NCI-H446 (cell line): ENCODE results near the gene MOXD1.

Source experiments
- DNase-seq, 2 experiments: peaks; one replicate each; lab custom pipeline; 2025; lab: John Stamatoyannopoulos, UW

The MOXD1 gene

DNA sequence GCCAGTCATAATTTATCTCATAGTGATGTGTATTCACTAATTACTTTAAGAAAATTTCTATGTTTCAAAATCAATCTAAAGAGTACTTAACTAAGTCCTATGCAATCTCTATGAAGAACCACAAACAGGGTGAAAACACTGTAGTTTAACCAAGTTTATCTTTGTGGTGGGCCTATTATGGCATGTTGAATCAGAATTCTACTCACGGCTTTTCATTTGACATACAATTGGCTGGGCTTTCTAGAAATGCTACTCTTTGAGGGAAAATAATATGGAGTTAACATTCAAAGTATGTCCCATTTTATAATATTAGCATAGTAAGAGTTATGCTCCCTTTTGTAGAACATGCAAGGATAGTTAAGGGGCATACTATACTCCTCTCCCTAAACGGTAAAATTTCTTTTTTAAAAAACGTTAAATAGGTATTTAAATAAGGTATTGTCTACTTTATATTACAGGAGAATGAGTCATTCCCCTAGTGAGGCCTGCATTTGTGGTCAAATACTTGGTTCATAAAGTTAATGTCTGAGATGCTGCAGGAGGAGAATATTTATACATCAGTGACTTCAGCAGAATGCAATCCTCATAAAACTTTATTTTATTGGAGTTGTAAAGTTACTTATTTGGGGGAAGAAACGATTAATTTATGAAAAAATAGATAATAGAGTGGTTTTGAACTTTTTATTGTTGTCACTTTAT, 1.8 kb downstream of the MOXD1 start:
- no peak for DNase-seq

DNA sequence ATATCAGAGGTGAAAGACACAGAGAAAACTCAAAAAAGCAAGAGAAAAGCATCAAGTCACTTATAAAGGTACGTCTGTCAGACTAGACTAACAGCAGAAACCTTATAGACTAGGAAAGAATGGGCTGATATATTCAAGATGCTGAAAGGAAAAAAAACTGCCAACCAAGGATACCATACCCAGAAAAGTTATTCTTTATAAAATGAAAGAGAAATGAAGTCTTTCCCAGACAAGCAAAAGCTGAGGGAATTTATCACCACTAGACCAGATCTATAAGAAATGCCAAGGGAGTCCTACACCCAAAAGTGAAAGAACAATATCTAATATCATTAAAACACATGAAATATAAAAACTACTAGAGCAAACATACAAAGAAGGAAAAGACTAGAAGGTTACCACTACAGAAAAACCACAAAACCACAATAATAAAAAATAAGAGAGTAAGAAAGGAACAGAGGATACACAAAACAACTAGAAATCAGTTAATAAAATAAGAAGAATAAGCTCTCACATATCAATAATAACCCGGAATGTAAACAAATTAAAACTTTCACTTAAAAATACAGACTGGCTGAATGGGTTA, 6.2 kb downstream of the MOXD1 start:
- DNase-seq = no peak

DNA sequence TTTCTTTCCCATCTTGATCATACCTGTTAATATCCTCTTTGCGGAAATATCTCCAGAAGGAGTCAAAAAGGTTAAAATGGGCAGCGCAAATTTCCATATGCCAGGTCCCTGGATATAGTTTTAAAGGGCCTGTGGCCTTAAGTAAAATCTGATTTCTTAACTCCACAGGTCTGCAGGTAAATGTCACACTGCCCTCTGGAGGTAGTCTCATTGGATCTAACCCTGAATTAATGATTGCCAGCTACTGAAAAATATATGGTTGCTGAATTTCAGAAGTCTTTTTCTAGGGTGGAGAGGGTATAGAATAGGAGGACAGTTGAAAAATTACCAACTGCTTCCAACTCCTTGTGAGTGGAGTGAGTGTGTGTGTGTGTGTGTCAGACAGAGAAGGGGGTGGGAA, 8.5 kb downstream of the MOXD1 start:
- DNase-seq = no peak

DNA sequence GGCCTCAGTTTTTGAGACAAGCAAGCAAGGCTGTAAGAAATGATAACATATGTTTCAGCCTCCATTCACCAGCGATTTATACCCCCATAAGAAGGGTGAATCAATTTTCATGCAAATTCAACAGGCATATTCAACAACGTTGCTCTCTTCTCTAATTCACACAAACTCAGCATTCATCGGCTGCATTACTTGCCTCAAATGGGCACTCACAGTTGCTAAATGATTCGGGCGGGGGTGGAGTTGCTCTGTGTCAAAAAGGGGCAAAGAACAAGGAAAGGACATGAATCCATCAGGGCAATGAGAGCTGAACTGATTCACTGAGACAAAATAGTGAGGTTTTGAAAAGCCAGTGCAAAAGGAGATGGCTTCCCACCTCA, 9.0 kb downstream of the MOXD1 start:
- no peak for DNase-seq

DNA sequence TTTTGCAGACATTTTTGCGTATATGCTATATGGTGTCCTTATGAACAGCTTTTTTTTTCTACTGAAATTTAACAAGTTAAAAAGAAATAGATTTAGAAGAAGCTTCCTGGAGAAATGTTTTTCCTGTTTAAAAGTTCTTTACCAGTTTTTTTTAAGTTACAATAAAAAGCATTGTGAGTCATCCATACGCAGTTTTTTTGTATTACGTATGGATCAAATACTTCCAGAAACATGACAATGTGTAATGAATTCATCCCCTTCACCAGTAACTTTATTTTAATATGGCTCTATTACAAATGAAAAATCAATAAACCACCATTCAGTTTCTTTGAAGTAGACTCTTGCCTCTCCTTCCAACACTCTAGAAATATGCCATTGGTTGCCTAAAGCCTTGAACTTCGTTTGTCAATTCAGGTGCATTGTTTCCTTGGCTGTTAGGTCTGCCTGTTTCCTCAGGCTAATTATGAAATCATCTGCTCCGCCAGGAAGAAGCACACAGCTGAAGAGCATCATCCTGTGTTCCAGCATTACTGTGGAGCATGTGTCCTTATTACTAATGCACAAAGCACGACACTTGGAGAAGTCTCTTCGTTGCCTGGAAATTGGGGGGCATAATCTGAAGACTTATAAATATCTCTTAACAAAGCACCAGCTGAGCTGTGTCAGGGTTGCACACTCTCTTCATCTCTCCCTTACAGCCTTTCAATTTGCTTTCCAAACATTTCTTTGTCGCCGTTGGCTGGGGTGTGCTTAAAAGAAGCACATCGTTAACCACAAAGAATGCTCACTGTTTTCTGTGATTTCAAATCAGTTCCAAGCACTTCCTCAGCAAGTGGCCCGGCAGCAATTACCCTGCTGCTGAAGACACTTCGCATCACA, 9.6 kb downstream of the MOXD1 start:
- no peak for DNase-seq

DNA sequence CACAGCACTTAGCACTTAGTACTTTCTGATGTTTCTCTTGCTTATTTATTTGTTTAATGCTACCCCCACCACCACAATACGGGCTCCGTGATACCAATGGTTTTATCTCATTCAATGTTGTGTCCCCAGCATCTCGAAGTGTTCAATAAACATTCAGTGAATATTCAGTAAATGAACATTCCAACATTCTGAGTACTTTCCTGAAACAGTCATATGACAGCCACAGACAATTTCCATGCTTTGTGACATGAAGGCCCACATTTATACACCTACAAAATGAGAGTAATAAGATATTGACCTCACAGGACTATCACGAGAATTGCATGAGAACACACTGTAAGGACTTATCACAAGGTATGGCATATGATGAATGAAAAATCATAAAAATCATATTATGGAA, 10.8 kb downstream of the MOXD1 start:
- DNase-seq = no peak

DNA sequence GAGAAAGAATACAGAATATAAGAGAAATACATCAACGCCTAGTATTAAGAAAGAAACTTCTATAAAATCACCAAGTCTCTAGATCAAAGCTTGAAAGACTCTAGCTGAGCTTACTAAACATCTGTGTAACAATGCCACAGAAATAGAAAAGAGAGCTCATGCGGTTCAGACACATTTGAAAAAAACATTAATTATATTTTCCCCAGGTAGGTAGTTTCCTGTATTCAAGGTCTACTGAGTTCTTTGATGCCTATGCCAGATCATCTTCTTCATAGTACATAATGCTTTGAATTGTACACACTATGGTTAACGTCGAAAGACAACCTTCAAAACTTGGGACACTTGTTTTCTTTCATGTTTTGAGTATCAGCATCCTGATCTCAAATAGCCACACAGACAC, 11.3 kb downstream of the MOXD1 start:
- no peak for DNase-seq

DNA sequence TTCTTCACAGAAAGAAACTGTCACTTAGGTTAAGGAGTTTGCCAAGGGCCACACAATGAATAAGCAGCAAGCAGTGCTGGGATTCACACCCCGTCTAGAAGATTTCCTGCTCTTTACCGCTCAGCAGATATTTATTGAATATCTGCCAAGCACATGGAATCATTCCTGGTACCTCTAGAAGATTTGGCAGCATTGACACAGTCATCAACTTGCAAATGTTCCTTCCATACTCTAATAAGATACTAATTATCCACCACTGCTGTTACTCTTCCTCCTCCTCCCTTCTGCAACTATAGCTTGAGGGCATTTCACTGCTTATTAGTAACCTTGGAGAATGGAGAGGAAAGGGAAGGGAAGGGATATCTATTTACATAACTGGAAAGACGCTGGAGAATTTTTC, 13.0 kb downstream of the MOXD1 start:
- peak; percentile 10 to 25 for DNase-seq

DNA sequence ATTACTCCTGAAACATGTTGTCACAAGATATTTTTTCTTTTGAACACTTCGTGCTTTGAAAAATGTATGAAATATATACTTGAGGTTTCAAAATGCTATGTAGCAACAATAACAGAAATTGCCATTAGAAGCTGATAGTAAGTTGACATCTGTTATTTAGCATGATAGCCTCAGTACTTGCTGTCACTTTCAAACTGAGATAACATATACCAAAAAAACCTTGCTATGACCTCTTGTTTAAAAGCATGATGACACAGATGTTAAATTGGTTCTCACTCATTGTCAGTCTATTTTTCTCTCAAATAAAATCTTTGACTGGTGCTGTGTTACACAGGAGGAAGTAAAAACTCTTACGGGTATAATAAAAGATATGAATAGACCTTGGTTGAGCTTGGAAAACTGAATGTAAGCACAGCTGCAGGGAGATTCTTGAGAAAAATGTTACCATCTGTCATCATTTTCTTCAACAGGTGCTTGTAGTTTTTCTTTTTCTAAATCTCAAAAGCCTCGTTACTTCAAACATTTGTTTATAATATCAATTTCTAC, 18.6 kb downstream of the MOXD1 start:
- DNase-seq = no peak

DNA sequence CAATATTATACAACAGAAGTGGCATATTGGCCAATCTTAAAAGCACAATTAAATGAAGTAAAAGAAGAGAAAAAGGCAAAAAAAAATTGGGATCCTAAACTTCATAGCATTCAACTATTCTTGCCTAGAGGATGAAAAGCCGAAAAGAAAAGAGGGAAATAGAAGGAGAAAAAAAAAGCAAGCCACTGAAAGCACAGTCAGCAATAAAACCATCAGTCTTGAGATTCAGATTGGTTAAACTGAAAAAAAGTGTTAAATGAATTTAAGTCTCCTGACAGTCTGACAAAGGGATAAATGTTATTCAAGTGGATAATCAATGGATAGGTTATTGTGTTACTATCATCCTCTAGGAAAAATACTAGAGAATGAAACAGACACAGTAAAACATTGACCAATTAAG, 19.9 kb downstream of the MOXD1 start:
- DNase-seq = no peak

DNA sequence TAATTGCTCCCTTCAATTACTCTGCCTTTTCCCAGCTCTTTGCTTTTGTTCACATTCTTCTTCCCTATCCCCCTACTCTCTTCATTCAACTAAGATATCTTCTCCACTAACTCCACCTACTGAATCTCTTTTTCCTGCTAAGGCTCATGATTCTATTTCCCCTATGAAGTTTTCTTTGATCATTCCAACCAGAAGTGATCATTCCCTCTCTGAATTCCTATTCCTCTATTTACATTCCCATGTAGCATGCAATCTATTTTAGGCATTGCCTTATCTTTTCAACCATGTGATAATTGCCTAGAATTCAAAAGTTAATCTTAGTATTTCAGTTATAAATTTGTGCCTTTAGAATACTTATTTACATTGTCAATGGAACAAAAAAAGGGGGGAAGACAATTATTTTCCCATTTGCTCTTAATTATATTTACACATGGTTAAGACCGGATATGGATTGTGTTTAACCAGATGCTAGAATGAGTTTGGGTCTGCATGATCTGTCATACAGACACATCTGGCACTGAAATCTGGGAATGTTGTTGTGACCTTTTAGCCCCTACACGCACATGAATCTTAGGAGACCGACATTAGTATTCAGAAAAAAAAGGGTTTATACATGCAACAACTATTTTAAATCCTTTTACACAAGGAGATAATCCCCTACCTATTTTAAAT, 20.8 kb downstream of the MOXD1 start:
- DNase-seq = no peak

DNA sequence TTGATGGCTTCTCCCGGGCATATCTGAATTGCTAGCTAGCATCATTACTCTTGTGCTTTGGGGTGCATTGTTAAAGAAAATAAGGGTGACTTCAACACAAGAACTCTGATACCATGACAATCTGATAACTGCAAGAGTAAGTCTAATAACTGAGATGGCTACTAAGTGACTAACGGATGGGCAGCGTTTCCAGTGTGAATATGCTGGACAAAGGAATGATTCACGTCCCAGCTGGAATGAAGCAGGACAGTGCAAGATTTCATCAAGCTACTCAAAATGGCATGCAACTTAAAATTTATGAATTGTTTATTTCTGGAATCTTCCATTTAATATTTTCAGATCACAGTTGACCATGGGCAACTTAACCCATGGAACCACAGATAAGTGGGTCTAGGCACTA, 31.7 kb downstream of the MOXD1 start:
- no peak for DNase-seq

DNA sequence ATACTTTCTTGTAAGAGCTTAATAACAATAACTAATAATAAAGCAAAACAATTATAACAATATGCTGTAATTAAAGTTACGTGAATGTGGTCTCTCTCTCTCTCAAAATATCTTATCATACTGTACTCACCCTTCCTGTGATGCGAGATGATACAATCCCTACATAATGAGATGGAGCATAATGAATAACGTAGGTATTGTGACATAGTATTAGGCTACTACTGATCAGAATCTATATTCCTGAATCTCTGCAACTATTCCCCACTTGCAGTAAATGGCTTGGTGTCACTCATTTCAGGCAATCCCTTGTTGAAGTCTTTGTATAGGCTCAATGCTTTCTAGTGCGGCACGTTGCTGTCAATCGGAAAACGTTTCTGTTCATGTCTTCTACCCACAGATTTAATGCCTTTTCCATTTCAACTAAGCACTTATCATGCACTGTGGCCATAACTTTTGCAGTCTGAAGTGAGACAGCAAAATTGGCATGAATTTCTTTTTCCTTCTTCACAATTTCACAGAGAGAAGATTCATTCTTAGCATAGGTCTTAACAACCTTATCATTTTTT, 32.3 kb downstream of the MOXD1 start:
- no peak for DNase-seq

DNA sequence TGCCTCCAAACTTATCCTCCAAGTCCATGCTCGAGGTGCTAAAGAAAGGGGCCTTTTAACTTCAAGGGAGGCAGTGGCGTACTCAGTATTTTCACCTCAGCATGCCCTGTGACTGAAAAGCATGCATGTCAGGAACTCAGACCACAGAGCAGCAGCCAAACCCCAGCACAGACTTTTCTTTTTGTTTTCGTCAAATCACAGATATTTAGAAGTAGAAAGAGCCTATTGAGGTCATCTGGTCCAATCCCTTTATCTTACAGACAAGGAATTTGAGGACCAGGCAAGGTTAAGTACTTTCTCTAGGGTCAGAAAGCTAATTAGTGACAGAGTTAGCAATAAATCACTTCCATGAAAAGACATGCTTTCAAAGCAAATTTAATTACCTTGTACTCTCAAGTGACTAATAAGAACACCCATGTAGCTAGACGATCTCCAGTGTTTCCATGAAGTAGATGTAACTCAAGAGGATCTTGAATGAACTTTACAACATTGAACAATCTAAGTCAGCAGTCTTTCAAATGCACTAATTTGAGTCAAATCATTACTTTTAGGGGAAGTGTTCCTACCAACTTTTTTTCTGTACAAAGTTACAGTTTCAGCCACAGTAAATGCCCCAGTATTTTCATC, 35.9 kb downstream of the MOXD1 start:
- DNase-seq = no peak

DNA sequence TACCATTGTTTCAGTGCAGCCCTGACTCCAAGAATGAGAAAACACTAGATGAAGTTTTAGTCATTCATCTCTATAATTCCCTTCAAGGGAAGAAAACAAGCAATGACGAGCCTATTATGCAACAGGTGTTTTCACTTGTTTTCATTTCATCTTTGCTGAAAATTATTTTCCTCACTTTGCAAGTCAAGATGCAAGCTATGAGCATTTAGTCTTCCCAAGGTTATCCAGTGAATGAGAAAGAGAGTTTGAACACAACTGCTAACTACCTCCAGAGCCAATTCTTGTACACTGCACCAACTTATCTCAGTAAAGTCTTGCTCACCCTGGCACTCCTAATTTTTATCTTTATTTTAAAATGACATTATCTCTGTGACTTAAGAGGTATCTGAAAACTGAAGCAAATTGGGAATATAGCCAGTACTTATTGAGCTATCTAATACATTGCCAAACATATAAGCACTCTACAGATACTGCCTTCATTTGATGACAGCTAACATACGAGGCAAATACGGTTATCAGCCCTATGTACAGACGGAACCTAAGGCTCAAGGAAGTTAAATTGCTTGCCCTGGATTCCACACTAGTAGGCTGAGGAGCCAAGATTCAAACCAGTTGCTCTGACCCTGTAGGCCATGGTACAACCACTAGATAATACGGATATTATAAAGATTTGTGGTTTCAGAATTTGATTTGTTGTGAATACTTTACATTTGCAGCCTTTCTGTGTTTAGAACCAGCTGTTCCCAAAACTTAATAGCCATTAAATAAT, 36.8 kb downstream of the MOXD1 start:
- no peak for DNase-seq

DNA sequence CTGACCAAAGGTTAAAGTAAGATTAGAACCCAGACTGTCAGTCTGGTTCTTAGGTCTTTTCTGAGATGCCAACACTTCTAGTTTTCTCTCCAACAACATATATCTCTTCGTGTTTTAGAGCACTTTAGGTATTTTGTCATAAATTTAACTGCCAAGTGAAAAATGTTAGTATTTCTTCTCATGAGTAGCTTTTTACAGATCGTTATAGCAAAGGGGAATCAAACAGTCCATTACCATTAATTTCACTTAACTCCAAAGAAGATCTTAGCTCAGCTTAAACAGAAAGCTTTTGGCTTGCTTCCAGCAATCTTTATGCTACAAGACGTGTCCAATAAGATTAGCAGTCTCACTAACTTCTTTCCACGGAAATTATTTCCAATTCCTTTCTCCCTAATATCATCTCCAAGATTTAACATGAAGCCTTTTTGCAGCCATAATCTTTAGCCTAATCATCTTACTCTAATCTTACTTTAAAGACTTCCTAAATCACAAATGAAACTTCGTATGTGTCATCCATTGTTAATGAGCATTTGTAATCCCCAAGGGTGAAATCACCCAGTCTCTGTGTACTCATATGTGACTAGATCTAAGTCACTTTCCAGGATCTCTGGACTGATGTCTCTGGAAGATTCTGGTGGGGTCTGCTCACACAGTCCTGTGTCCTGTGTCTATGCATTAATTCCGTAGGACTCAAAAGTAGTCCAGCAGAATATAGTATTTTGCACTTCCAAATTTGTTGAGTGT, 38.7 kb downstream of the MOXD1 start:
- DNase-seq = no peak

DNA sequence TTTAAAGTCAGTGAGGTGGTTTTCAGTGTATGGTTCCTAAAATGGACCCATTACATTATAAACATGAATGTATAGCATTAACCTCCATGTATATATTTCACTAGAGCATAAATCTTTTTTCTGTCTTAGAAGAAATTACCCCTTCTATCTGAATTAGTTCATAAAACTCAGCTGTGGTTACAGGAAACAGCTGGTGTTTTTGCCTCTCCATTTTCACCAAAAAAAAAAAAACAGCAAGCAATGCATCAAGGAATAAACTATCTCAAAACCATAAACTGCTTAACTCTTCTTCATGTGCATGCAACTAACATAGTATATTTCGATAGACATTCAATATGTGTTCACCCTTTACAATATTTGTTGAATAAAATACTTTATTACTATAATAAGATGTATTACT, 40.2 kb downstream of the MOXD1 start:
- DNase-seq = no peak

DNA sequence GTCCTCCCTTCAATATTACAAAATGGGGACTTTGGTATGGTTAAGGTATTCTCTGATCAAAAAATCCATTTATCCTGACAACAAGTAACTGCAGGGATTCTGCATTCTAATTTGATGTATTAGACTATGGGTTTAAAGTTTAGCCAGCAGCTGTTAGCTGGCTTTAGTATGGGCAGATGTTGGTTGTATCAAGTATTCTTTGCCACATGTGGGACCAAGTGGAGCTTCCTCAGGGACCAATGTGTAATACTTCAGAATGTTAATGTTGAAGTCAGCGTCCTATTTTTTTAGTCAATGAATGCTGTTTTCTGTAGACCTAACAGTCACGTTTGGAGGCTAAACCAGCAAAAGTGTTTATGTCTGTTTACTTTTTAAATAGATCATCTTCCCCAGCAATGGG, 41.4 kb downstream of the MOXD1 start:
- DNase-seq = no peak

DNA sequence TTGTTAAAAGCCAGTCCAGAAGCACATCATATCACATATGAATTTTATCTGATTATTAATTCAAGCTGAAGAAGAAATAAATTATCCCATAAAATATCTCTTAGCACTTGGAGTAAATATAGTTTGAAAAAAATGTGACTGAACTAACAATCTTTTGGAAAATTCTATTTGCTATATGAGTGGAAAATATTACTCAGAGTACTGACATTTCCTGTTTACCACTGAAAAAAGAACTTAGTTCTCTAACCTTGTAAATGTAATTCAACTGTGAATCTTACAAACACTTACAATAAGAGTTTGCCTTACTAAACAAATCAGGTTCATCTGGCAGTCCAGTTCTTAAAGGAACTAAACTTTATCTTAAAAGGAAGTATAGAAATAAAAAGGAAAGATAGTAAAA, 44.2 kb downstream of the MOXD1 start:
- DNase-seq = no peak

DNA sequence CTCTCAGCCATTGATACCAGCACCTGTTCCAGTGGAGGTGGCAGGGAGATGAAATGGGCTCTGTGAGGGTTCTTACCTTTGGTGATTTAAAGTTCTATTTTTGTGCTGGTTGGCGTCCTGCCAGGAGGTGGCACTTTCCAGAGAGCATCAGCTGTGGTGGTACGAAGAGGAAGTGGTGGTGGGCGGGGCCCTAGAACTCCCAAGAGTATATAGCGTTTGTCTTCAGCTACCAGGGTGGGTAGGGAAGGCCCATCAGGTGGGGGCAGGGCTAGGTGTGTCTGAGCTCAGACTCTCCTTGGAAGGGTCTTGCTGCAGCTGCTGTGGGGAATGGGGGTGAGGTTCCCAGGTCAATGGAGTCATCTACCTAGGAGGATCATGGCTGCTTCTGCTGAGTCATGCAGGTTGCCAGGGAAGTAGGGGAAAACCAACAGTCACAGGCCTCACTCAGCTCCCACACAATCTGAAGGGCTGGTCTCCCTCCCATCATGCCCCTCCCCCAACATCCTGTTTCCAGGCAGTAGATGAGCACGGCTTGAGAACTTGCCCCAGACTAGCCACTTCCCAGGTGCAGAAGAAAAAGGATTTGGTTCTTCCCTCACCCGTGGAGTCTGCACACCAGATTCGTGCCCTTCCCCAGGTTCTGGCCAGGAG, 46.6 kb downstream of the MOXD1 start:
- no peak for DNase-seq
